NOMO-1 treated with DMSO at 0.1 percent for 48 hours (cell line): ENCODE measurements around the gene IL12B.
"Not testable (repeated sequence)": the region's sequence is repeated elsewhere in the genome, so short reads cannot be mapped to it uniquely, and the experiment has no call there.

ENCODE experiments used
- DNase-seq: peaks from one replicate; lab custom pipeline; 2025; ENCODE audit not compliant: unreplicated experiment; lab: John Stamatoyannopoulos, UW

Gene IL12B

GRCh38 chr5:159301466-159301865, 28.8 kb downstream of the IL12B start:
- DNase-seq, result no peak

DNA sequence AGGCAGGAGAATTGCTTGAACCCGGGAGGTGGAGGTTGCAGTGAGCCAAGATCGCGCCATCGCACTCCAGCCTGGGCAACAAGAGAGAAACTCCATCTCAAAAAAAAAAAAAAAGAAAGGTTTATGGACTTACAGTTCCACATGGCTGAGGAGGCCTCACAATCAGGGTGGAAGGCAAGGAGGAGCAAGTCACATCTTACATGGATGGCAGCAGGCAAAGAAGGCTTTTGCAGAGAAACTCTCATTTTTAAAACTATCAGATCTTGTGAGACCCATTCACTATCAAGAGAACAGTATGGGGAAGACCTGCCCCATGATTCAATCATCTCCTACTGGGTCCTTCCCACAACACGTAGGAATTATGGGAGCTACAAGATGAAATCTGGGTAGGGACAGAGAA, 33.0 kb downstream of the IL12B start:
- DNase-seq, result not testable (repeated sequence)

- no peak for DNase-seq
Observed at GRCh38 chr5:159294921-159295320, 35.4 kb downstream of the IL12B start.

DNA sequence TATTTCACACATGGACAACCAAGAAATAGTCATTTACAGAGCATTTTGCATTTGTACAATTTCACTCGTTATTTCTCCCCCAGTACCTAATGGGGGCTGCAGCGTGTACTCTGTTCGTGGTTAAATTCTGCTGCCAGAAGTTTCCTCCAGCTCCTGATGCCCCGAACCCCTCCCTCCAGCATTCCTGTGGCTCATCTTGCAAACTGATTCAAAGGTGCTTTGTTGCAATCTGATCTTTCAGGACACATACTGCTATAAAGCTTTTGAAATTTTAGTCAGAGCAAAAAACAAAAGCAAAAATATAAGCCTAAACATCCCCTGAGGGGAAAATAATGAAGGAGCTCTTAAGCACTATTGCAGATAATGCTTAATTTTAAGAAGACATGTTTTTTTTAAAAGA, 39.5 kb downstream of the IL12B start:
- DNase-seq, result no peak

GRCh38 chr5:159286420-159287035, 43.8 kb downstream of the IL12B start:
- peak; percentile 51 for DNase-seq

DNA sequence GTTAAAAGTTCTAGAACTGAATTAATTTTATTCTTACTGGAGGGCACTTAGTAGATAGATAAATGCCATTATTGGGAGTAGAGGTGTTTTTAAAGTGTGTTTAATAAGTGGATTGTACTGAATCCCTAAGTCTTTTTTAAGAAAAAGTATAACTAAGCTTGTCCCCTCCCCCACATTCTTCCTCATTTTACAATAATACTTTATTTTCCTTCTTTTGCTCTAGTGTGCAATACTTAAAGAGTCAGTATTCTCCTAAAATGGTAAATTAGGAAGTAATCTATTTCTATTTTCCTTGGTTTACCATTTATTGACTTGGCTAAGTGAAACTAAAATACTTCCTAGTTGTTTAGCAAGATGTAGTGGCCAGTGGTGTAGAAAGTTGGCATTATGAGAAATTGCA, 55.6 kb downstream of the IL12B start:
- no peak for DNase-seq

GRCh38 chr5:159273923-159274322, 56.4 kb downstream of the IL12B start:
- DNase-seq, result no peak

- DNase-seq, result no peak
Observed at GRCh38 chr5:159269723-159270122, 60.6 kb downstream of the IL12B start.

DNA sequence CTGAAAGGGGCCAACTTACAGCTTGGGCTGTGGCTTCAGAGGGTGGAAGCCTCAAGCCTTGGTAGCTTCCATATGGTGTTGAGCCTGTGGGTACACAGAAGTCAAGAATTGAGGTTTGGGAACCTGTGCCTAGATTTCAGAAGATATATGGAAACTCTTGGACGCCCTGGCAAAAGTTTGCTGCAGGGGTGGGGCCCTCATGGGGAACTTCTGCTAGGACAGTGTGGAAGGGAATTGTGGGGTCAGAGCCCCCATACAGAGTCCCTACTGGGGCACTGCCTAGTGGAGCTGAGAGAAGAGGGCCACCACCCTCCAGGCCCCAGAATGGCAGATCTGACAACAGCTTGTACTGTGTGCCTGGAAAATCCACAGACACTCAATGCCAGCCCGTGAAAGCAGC, 63.5 kb downstream of the IL12B start:
- DNase-seq, result not testable (repeated sequence)
